MCF 10A (cell line): ENCODE measurements around the gene MRPL52. TPM values are rescaled to one million over a fixed set of nuclear protein-coding genes. Genes with fewer than 3 reads are reported as not detected.

ENCODE experiments used
- BruUV-seq: library from RNA; stranded (reverse); fragments of 400-500 nt; replicated peaks from 2 replicates; lab custom pipeline; 2021; lab: Mats Ljungman, UMichigan
- CTCF ChIA-PET: fragments of 300-600 bp; sonication (Branson Sonifier 250); formaldehyde crosslinking; extraction: SDS; loops from one replicate; lab custom pipeline; 2021; ENCODE audit warnings: antibody characterized with exemption, inconsistent platforms; lab: Yijun Ruan, JAX
- POLR2A ChIA-PET: fragments of 300-600, 350-650 bp; sonication (Branson Sonifier 250); formaldehyde crosslinking; extraction: SDS; loops from one replicate; lab custom pipeline; 2020; ENCODE audit warnings: antibody characterized with exemption, inconsistent platforms; lab: Yijun Ruan, JAX
- DNase-seq: peaks from one replicate; pipeline ENCODE4 v3.0.0-alpha.2; 2018; ENCODE audit not compliant: unreplicated experiment
- H3K27ac Mint-ChIP-seq: one replicate; pipeline ENCODE4 v1.8.0; 2022; ENCODE audit warnings: mild to moderate bottlenecking, low read depth, mixed read lengths; ENCODE audit not compliant: unreplicated experiment
- H3K27me3 Mint-ChIP-seq: one replicate; pipeline ENCODE4 v1.8.0; 2022; ENCODE audit warnings: mixed read lengths; ENCODE audit not compliant: insufficient read depth, unreplicated experiment
- H3K36me3 Mint-ChIP-seq: one replicate; pipeline ENCODE4 v1.8.0; 2022; ENCODE audit warnings: mild to moderate bottlenecking, moderate library complexity, mixed read lengths; ENCODE audit not compliant: insufficient read depth, unreplicated experiment
- H3K4me1 Mint-ChIP-seq: one replicate; pipeline ENCODE4 v1.8.0; 2022; ENCODE audit warnings: mixed read lengths; ENCODE audit not compliant: insufficient read depth, unreplicated experiment
- H3K4me3 Mint-ChIP-seq: one replicate; pipeline ENCODE4 v1.8.0; 2022; ENCODE audit warnings: mild to moderate bottlenecking, moderate library complexity, mixed read lengths; ENCODE audit not compliant: unreplicated experiment
- H3K9me3 Mint-ChIP-seq: one replicate; pipeline ENCODE4 v1.8.0; 2022; ENCODE audit warnings: mixed read lengths; ENCODE audit not compliant: unreplicated experiment
- intact Hi-C: fragments of 100-400 bp; cut with micrococcal nuclease; formaldehyde crosslinking; loops from 2 replicates; pipeline ENCODE4 v1.14.1; 2022
- total RNA-seq: library from RNA; stranded (reverse); gene quantifications from 2 replicates; pipeline ENCODE4 v1.2.3, GENCODE V29; 2022
- TF ChIP-seq, protein P1 (sequence below): fragments of 200-600 bp; IDR thresholded peaks from one replicate; pipeline ENCODE4 v1.8.0; 2022; ENCODE audit warnings: antibody characterized with exemption, mild to moderate bottlenecking; ENCODE audit not compliant: unreplicated experiment

Gene MRPL52
- total RNA-seq, 1 experiment from 2014 or later: 172 TPM

DNA sequence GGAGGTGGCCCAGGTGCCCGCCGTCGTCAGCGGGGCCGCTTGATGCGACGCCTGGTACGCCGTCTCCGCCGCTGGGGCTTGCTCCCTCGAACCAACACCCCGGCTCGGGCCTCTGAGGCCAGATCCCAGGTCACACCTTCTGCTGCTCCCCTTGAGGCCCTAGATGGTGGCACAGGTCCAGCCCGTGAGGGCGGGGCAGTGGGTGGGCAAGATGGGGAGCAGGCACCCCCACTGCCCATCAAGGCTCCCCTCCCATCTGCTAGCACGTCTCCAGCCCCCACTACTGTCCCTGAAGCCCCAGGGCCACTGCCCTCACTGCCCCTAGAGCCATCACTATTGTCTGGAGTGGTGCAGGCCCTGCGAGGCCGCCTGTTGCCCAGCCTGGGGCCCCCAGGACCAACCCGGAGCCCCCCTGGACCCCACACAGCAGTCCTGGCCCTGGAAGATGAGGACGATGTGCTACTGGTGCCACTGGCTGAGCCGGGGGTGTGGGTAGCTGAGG lies 47.4 kb downstream of the MRPL52 start:
- TF ChIP-seq, protein P1, sequence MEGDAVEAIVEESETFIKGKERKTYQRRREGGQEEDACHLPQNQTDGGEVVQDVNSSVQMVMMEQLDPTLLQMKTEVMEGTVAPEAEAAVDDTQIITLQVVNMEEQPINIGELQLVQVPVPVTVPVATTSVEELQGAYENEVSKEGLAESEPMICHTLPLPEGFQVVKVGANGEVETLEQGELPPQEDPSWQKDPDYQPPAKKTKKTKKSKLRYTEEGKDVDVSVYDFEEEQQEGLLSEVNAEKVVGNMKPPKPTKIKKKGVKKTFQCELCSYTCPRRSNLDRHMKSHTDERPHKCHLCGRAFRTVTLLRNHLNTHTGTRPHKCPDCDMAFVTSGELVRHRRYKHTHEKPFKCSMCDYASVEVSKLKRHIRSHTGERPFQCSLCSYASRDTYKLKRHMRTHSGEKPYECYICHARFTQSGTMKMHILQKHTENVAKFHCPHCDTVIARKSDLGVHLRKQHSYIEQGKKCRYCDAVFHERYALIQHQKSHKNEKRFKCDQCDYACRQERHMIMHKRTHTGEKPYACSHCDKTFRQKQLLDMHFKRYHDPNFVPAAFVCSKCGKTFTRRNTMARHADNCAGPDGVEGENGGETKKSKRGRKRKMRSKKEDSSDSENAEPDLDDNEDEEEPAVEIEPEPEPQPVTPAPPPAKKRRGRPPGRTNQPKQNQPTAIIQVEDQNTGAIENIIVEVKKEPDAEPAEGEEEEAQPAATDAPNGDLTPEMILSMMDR: no peak
- intact Hi-C loops: no loop called here
- no peak overlapping the region for H3K4me3 Mint-ChIP-seq
- H3K27me3 Mint-ChIP-seq: no peaks in the 10 kb centered on the region
- H3K27ac Mint-ChIP-seq: no peak overlapping the region
- H3K4me1 Mint-ChIP-seq: peaks cover 18% of the 10 kb centered on the region
- H3K9me3 Mint-ChIP-seq: no peaks in the 10 kb centered on the region
- DNase-seq: no peak
- ChIA-PET CTCF (interaction anchor here (0.6 to 8.7 kb wide), 3 partner anchors 24 to 112 kb away, joined by 3 to 111 read pairs (median 6); no protein-coding TSS in a partner anchor), POLR2A (interaction anchor here (1.3 kb wide), 1 partner anchor 38 kb away, joined by 3 read pairs; no protein-coding TSS in a partner anchor)
- H3K36me3 Mint-ChIP-seq: peaks cover 48% of the 10 kb centered on the region
- no TSS peak for BruUV-seq

DNA sequence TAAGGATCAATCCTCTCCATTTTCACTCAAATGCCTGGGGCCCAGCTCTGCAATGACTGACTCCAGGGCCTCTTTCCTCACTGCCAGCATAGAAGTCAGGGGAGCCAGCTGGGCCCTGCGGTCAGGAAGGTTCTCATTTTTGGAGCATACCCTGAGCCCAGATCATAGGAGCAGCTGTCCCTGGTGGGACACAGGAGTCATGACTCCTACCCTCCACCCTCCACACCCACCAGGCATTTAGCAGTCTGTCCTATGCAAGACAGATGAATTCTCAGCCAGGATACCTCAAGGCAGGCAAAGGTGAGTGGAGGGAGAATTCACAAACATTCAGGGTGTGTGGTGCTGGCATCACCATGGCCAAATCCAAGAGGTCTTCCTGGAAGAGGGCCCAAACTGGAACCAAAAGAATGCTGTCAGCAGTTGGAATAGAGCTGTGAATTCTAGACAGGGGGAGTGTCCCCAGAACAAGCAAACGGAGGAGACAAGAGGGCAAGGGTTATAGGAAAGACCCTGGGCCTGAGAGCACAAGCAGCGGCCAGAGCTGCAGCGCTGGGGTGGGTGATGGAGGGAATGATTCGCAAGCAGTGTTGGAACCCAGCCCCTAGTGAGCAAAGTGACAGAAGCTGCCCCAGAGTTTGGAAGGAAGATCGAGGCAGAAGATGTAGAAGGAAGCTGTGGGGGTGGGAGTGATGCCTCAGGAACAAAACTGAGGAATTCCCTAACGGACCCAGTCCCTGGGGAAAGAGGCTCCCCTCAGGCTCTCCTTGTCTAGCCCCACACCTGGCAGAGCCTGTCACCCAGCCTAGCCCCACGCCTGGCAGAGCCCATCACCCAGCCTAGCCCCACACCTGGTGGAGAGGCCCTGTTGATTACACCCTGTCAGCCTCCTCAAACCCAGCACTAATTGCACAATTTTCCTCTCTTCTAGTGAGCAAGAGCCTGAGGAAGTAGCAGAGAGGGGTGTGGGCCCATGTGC lies 48.9 kb downstream of the MRPL52 start:
- intact Hi-C loops: no loop called here

DNA sequence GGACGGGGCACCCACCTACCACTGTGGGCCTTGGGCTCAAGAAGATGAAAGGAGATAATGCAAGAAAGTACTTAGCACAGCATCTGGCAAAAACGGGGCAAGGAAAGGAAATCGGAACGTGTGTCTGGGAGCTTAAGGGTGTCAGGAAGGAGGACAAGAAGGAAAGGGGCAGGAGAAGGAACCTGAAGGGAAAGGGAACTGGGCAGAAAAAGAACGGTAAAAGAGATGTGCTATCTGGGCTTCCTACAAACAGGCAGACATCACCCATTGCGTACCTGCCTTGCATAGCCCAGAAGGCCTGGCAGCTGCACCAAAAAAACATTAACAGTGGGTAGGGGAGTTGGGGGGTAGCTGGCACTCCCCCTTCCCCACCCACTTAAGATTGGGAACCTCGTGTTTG lies 52.4 kb downstream of the MRPL52 start:
- POLR2A ChIA-PET: interaction anchor here (0.7 to 10.8 kb wide), 8 partner anchors 9 to 293 kb away, joined by 3 to 116 read pairs (median 6); partner anchors contain the start of genes DAD1, LRP10 and PRMT5
- H3K4me3 Mint-ChIP-seq: no peak overlapping the region
- H3K27me3 Mint-ChIP-seq: no peaks in the 10 kb centered on the region
- H3K4me1 Mint-ChIP-seq: peaks cover 13% of the 10 kb centered on the region
- DNase-seq: no peak
- BruUV-seq: no TSS peak
- peaks cover 21% of the 10 kb centered on the region for H3K36me3 Mint-ChIP-seq
- intact Hi-C loops: no loop called here
- H3K9me3 Mint-ChIP-seq: no peaks in the 10 kb centered on the region
- CTCF ChIA-PET: interaction anchor here (0.6 to 4.1 kb wide), 7 partner anchors 10 to 1608 kb away, joined by 3 to 54 read pairs (median 8); partner anchors contain the start of gene LRP10
- TF ChIP-seq, protein P1: no peak
- no peak overlapping the region for H3K27ac Mint-ChIP-seq

More for the DNA sequence above, 48.9 kb downstream of the MRPL52 start:
- no TSS peak for BruUV-seq
- DNase-seq: no peak
- Mint-ChIP-seq H3K4me1 (peaks cover 13% of the 10 kb centered on the region), H3K36me3 (peaks cover 37% of the 10 kb centered on the region), H3K9me3 (no peaks in the 10 kb centered on the region), H3K4me3 (no peak overlapping the region), H3K27me3 (no peaks in the 10 kb centered on the region), H3K27ac (no peak overlapping the region)
- TF ChIP-seq, protein P1: no peak
- ChIA-PET POLR2A (interaction anchor here (0.6 to 1.6 kb wide), 2 partner anchors 10 to 409 kb away, joined by 3 read pairs; no protein-coding TSS in a partner anchor), CTCF (interaction anchor here (0.6 to 2.1 kb wide), 8 partner anchors 10 to 322 kb away, joined by 3 to 6 read pairs (median 4); no protein-coding TSS in a partner anchor)
